Omental fat pad (tissue), 4 donors: ENCODE data around the gene MRGPRE. TPM values are rescaled to one million over a fixed set of nuclear protein-coding genes. Genes with fewer than 3 reads are reported as not detected.

Experiments used
- ATAC-seq: fragments of 150-250 bp; one replicate; pipeline ENCODE4 v1.9.1; 2016; ENCODE audit warnings: mild to moderate bottlenecking, moderate library complexity; ENCODE audit not compliant: low FRiP score
- DNase-seq: peaks from one replicate; pipeline ENCODE4 v3.0.0-alpha.2; 2019; ENCODE audit warnings: low spot score
- CTCF ChIP-seq, 3 donors: fragments of 450-650 bp; IDR thresholded peaks; one replicate each; pipeline ENCODE4 v1.5.1; 2016 to 2017; ENCODE audit warnings: antibody characterized with exemption in 3 of 3, mild to moderate bottlenecking in 3 of 3, moderate library complexity in 2 of 3
- total RNA-seq, 4 donors: library from RNA; depleted of rRNA; stranded (reverse); fragments of >200 nt; gene quantifications; one replicate each; pipeline ENCODE4 v1.1.0, GENCODE V29; 2016

The MRGPRE gene
- total RNA-seq, 4 donors from 2014 or later, result not detected

- no peak for TF ChIP-seq CTCF (IDR thresholded peaks at IDR 0.05)
- ATAC-seq (no peak), DNase-seq (no peak)
Measured at GRCh38 chr11:3219281-3219892, 12.8 kb downstream of the MRGPRE start.

- no peak for ATAC-seq
- no peak for TF ChIP-seq CTCF (IDR thresholded peaks at IDR 0.05)
Measured at GRCh38 chr11:3218483-3219280, 13.5 kb downstream of the MRGPRE start, which contains the start of gene MRGPRG. Gene MRGPRG, minus strand, starts transcription at chr11:3218813. Its CDS starts 0 bp downstream, at chr11:3218813.

GRCh38 chr11:3217818-3218482 is 14.3 kb downstream of the MRGPRE start:
- ATAC-seq (no peak), DNase-seq (no peak)
- no peak for TF ChIP-seq CTCF (IDR thresholded peaks at IDR 0.05)

More at GRCh38 chr11:3218483-3219280, 13.5 kb downstream of the MRGPRE start, which contains the start of gene MRGPRG:
- DNase-seq, result no peak

GRCh38 chr11:3216027-3216525 is 16.1 kb downstream of the MRGPRE start:
- no peak for TF ChIP-seq CTCF (IDR thresholded peaks at IDR 0.05)
- ATAC-seq (no peak), DNase-seq (no peak)

GRCh38 chr11:3215346-3216026 is 16.7 kb downstream of the MRGPRE start:
- no peak for ATAC-seq
- DNase-seq, result no peak
- TF ChIP-seq CTCF (IDR thresholded peaks at IDR 0.05), result no peak

- TF ChIP-seq CTCF (IDR thresholded peaks at IDR 0.05), result no peak
- no peak for ATAC-seq
Measured at GRCh38 chr11:3214420-3214699, 17.9 kb downstream of the MRGPRE start.

More at GRCh38 chr11:3214420-3214699, 17.9 kb downstream of the MRGPRE start:
- no peak for DNase-seq
